Upper lobe of left lung (tissue), 6 donors: ENCODE measurements around the gene CCDC124. TPM values are rescaled to one million over a fixed set of nuclear protein-coding genes. Genes with fewer than 3 reads are reported as not detected.

Experiments
- ATAC-seq, 2 donors: fragments of 200-7000 bp; cut with Tn5 transposase; one replicate each; pipeline ENCODE4 v1.9.1; 2022; ENCODE audit warnings: mild to moderate bottlenecking in 2 of 2, moderate library complexity in 2 of 2; ENCODE audit not compliant: low FRiP score in 2 of 2
- DNase-seq, 2 donors: peaks; one replicate each; pipeline ENCODE4 v3.0.0-alpha.2; 2019 to 2020
- H3K27ac ChIP-seq, 4 donors: fragments of 200-600 bp; sonication (generic); one replicate each; pipeline ENCODE4 v1.5.1; 2016 to 2019
- H3K27me3 ChIP-seq, 4 donors: fragments of 200-600 bp; sonication (generic); one replicate each; pipeline ENCODE4 v1.5.1; 2017 to 2019
- H3K36me3 ChIP-seq, 4 donors: fragments of 200-600 bp; sonication (generic); one replicate each; pipeline ENCODE4 v1.5.1; 2016 to 2019
- H3K4me1 ChIP-seq, 4 donors: fragments of 200-600 bp; sonication (generic); one replicate each; pipeline ENCODE4 v1.5.1; 2018 to 2019
- H3K4me3 ChIP-seq, 4 donors: fragments of 200-600 bp; sonication (generic); one replicate each; pipeline ENCODE4 v1.5.1; 2017 to 2019; ENCODE audit warnings: mild to moderate bottlenecking in 2 of 4, moderate library complexity in 1 of 4
- H3K9me3 ChIP-seq, 4 donors: fragments of 200-600 bp; sonication (generic); one replicate each; pipeline ENCODE4 v1.5.1; 2018 to 2019
- CTCF ChIP-seq, 6 experiments: fragments of 450-650 bp in 4 of 6; fragments of 200-600 bp in 2 of 6; sonication (generic) in 2 of 6; IDR thresholded peaks; one replicate each; pipeline ENCODE4 v1.5.1; 2016 to 2019; ENCODE audit warnings: antibody characterized with exemption in 6 of 6
- EP300 ChIP-seq, 4 donors: sonication (generic); formaldehyde crosslinking; IDR thresholded peaks; one replicate each; pipeline ENCODE4 v1.5.1; 2017; ENCODE audit warnings: antibody characterized with exemption in 4 of 4, control low read depth in 2 of 4
- POLR2A ChIP-seq, 4 donors: fragments of 450-650 bp; IDR thresholded peaks; one replicate each; pipeline ENCODE4 v1.5.1; 2016 to 2017; ENCODE audit warnings: antibody characterized with exemption in 4 of 4, mild to moderate bottlenecking in 2 of 4
- POLR2AphosphoS5 ChIP-seq, 2 donors: sonication (generic); formaldehyde crosslinking; IDR thresholded peaks; one replicate each; pipeline ENCODE4 v1.5.1; 2017; ENCODE audit warnings: antibody characterized with exemption in 2 of 2
- WGBS, 2 donors: methylation state at CpG; one replicate each; pipeline ENCODE4 v1.1.5; 2017 to 2018; 5-methylcytosine and 5-hydroxymethylcytosine counted together
- total RNA-seq, 6 donors: library from RNA; depleted of rRNA in 4 of 6; stranded (reverse); fragments of >200 nt in 4 of 6; gene quantifications; one replicate each; pipeline versions ENCODE4 v1.1.0 to v1.2.1, GENCODE V29; 2016 to 2021
- donor health status: DM: no; HTN: no; CAD: no; lungs with moderate emphysema.
- donor health status: DM: no; HTN: yes; CAD: no; lungs with severe emphysema.

Gene CCDC124
- total RNA-seq, 6 donors from 2014 or later: 50.2 to 83.3 (median 62.1) TPM

GRCh38 chr19:17953316-17953801 lies 20.5 kb downstream of the CCDC124 start:
- H3K36me3 ChIP-seq: no peaks in the 10 kb centered on the region
- H3K4me3 ChIP-seq: no peak overlapping the region
- TF ChIP-seq CTCF (IDR thresholded peaks at IDR 0.05): no peak
- TF ChIP-seq POLR2A (IDR thresholded peaks at IDR 0.05): no peak
- TF ChIP-seq EP300 (IDR thresholded peaks at IDR 0.05): no peak
- TF ChIP-seq POLR2AphosphoS5 (IDR thresholded peaks at IDR 0.05): no peak
- DNase-seq (no peak), ATAC-seq (no peak)
- WGBS, 2 donors: 67 to 77% methylated on average over 6 to 7 of the region's 7 CpGs
- H3K27me3 ChIP-seq: peaks cover 4 to 56% (median 34%) of the 10 kb centered on the region in 4 donors
- no peak overlapping the region for H3K27ac ChIP-seq
- H3K4me1 ChIP-seq: peaks cover 31 to 46% (median 41%) of the 10 kb centered on the region in 4 donors
- H3K9me3 ChIP-seq: no peaks in the 10 kb centered on the region

- DNase-seq: no peak
- TF ChIP-seq CTCF (IDR thresholded peaks at IDR 0.05) (no peak), POLR2AphosphoS5 (IDR thresholded peaks at IDR 0.05) (no peak), POLR2A (IDR thresholded peaks at IDR 0.05) (no peak), EP300 (IDR thresholded peaks at IDR 0.05) (no peak)
- H3K9me3 ChIP-seq: no peaks in the 10 kb centered on the region
Observed at GRCh38 chr19:17953869-17954268, 21.1 kb downstream of the CCDC124 start.

GRCh38 chr19:17954401-17954800 lies 21.6 kb downstream of the CCDC124 start:
- H3K4me1 ChIP-seq: peaks cover 28 to 36% (median 31%) of the 10 kb centered on the region in 4 donors
- ATAC-seq (no peak), DNase-seq (no peak)
- no peak overlapping the region for H3K4me3 ChIP-seq
- no peak overlapping the region for H3K27ac ChIP-seq
- TF ChIP-seq EP300 (IDR thresholded peaks at IDR 0.05) (no peak), POLR2AphosphoS5 (IDR thresholded peaks at IDR 0.05) (no peak), POLR2A (IDR thresholded peaks at IDR 0.05) (no peak), CTCF (IDR thresholded peaks at IDR 0.05) (no peak)
- H3K9me3 ChIP-seq: no peaks in the 10 kb centered on the region
- H3K36me3 ChIP-seq: no peaks in the 10 kb centered on the region
- H3K27me3 ChIP-seq: peaks cover 4 to 47% (median 31%) of the 10 kb centered on the region in 4 donors
- 84 to 89% methylated on average over 5 to 6 of the region's 7 CpGs for WGBS, 2 donors

More at GRCh38 chr19:17953869-17954268, 21.1 kb downstream of the CCDC124 start:
- no peaks in the 10 kb centered on the region for H3K36me3 ChIP-seq
- peaks cover 4 to 52% (median 32%) of the 10 kb centered on the region in 4 donors for H3K27me3 ChIP-seq
- WGBS, 2 donors: 75 to 79% methylated on average over 4 of the region's 4 CpGs
- ATAC-seq: no peak
- peaks cover 28 to 41% (median 36%) of the 10 kb centered on the region in 4 donors for H3K4me1 ChIP-seq
- no peak overlapping the region for H3K4me3 ChIP-seq
- no peak overlapping the region for H3K27ac ChIP-seq

GRCh38 chr19:17957149-17957849 lies 24.5 kb downstream of the CCDC124 start:
- no peak for ATAC-seq
- no peak for DNase-seq
- Histone ChIP-seq H3K4me3 (no peak overlapping the region), H3K27ac (no peak overlapping the region), H3K27me3 (peaks cover 3 to 19% (median 16%) of the 10 kb centered on the region in 4 donors), H3K36me3 (no peaks in the 10 kb centered on the region), H3K4me1 (peaks cover 2 to 8% (median 6%) of the 10 kb centered on the region in 4 donors), H3K9me3 (no peaks in the 10 kb centered on the region)
- WGBS, 2 donors: 75 to 81% methylated on average over 2 to 3 of the region's 3 CpGs
- TF ChIP-seq CTCF (IDR thresholded peaks at IDR 0.05) (no peak), POLR2AphosphoS5 (IDR thresholded peaks at IDR 0.05) (no peak), EP300 (IDR thresholded peaks at IDR 0.05) (no peak), POLR2A (IDR thresholded peaks at IDR 0.05) (no peak)
